HFFc6 (cell line): ENCODE measurements around the gene HTRA2. TPM values are rescaled to one million over a fixed set of nuclear protein-coding genes. Genes with fewer than 3 reads are reported as not detected.
A peak's percentile ranks its signal among the peaks of the same experiment; 100 is the strongest.

Experiments
- DNase-seq: peaks from one replicate; pipeline ENCODE4 v3.0.0-alpha.2; 2018
- H3K27ac Mint-ChIP-seq: 2 replicates; pipeline ENCODE4 v1.8.0; 2020; ENCODE audit warnings: mild to moderate bottlenecking, mixed read lengths
- H3K27me3 Mint-ChIP-seq: 2 replicates; pipeline ENCODE4 v1.8.0; 2021; ENCODE audit warnings: mild to moderate bottlenecking, moderate library complexity, mixed read lengths; ENCODE audit not compliant: insufficient read depth
- H3K36me3 Mint-ChIP-seq: 2 replicates; pipeline ENCODE4 v1.8.0; 2021; ENCODE audit warnings: low read depth, mixed read lengths
- H3K4me1 Mint-ChIP-seq: 2 replicates; pipeline ENCODE4 v1.8.0; 2020; ENCODE audit warnings: low read depth, mixed read lengths
- H3K4me3 Mint-ChIP-seq: 2 replicates; pipeline ENCODE4 v1.8.0; 2020; ENCODE audit warnings: mild to moderate bottlenecking, moderate library complexity, mixed read lengths
- H3K9me3 Mint-ChIP-seq: 2 replicates; pipeline ENCODE4 v1.8.0; 2020; ENCODE audit warnings: mild to moderate bottlenecking, mixed read lengths
- total RNA-seq, 6 experiments: library from RNA; stranded (reverse); fragmentation: NEBNext Ultra II Directional; extraction: Animal tissue kit (Norgen Biotek cat#: 25700); gene quantifications; 2 replicates in 1 of 6; 3 replicates in 5 of 6; pipeline ENCODE4 v1.2.3, GENCODE V29; 2021
- TF ChIP-seq, protein P1 (sequence below): fragments of 200-600 bp; sonication (generic); IDR thresholded peaks from 2 replicates; pipeline ENCODE4 v1.5.0; 2021; ENCODE audit warnings: antibody characterized with exemption, mild to moderate bottlenecking

The HTRA2 gene
- total RNA-seq, 6 experiments from 2014 or later = 29.7 to 43.3 (median 33.6) TPM

DNA sequence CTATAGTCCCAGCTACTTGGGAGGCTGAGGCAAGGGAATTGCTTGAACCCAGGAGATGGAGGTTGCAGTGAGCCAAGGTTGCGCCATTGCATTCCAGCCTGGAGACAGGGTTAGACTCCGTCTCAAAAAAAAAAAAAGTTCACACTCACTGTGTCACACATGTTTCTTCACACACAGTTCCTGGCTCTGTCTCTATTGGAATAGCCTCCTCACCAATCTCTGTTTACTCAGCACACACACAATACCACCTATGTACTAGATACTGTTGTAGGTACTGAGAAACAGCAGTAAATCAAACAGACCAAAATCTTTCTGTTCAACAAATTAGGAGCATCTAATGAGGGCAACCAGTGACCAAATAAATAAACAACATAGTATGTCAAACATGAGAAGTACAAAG lies 43.6 kb upstream of the HTRA2 start:
- Mint-ChIP-seq H3K4me3 (no peak overlapping the region), H3K9me3 (no peaks in the 10 kb centered on the region), H3K36me3 (peaks cover 29% of the 10 kb centered on the region), H3K4me1 (peaks cover 44% of the 10 kb centered on the region), H3K27me3 (peaks cover 1% of the 10 kb centered on the region; the same call in 1 of the 2 replicates), H3K27ac (peak overlapping the region; percentile 45)
- no peak for DNase-seq
- TF ChIP-seq, protein P1, sequence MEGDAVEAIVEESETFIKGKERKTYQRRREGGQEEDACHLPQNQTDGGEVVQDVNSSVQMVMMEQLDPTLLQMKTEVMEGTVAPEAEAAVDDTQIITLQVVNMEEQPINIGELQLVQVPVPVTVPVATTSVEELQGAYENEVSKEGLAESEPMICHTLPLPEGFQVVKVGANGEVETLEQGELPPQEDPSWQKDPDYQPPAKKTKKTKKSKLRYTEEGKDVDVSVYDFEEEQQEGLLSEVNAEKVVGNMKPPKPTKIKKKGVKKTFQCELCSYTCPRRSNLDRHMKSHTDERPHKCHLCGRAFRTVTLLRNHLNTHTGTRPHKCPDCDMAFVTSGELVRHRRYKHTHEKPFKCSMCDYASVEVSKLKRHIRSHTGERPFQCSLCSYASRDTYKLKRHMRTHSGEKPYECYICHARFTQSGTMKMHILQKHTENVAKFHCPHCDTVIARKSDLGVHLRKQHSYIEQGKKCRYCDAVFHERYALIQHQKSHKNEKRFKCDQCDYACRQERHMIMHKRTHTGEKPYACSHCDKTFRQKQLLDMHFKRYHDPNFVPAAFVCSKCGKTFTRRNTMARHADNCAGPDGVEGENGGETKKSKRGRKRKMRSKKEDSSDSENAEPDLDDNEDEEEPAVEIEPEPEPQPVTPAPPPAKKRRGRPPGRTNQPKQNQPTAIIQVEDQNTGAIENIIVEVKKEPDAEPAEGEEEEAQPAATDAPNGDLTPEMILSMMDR = no peak

DNA sequence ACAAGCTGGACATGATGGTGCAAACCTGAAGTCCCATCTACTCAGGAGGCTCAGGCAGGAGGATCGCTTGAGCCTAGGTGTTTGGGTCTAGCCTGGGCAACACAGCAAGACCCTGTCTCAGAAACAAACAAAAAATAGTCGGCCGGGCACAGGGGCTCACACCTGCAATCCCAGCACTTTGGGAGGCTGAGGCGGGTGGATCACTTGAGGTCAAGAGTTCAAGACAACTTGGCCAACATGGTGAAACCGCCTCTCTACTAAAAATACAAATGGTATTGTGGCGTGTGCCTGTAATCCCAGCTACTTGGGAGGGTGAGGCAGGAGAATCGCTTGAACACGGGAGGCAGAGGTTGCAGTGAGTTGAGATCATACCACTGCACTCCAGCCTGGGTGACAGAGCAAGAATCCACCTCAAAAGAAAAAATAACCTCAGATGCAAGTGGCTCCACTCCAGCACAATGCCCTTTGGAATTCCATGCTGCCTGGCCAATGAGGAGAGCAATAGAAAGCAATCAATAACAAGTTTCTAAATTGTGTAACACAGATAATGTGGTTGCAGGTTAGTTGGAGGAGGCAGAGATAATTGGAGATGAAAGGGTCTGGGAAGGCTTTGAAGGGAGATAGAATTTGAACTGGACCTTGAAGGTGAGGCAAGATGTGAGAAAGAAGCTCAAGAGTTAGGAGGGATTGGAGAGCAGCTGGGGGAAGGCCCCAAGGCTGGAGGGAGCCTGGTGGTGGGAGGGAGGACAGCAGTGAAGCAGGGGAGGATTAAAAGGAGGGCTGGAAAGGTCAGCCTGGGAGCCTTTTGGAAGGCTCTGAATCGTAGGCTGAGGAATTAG lies 40.9 kb upstream of the HTRA2 start:
- Mint-ChIP-seq H3K4me3 (peak overlapping the region; percentile 46; the same call in 1 of the 2 replicates), H3K4me1 (peaks cover 42% of the 10 kb centered on the region), H3K36me3 (peaks cover 41% of the 10 kb centered on the region), H3K27me3 (no peaks in the 10 kb centered on the region), H3K9me3 (no peaks in the 10 kb centered on the region), H3K27ac (peak overlapping the region; percentile 69)
- no peak for DNase-seq
- TF ChIP-seq, protein P1 = 0 out of 2 replicates have a peak, but pooled peaks have one; percentile 8

DNA sequence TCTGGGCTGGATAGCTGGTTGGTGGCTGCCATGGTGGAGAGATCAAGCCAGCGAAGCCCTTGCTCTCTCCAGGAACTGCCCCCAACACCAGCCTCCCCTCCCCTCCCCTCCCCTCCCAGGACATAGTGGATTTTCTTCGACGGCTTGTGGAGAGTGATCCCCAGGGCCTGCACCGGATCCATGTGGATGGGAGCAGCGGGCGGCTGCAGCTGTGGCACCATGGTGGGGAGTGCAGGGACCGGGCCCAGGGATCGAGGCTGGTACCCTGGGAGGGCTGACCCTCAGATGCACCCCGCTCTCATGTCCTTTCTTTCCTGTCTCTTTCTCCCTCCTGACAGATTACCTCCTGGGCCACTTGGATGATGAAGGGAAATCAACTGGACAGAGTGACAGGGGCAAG lies 39.8 kb upstream of the HTRA2 start:
- peaks cover 47% of the 10 kb centered on the region for H3K36me3 Mint-ChIP-seq

DNA sequence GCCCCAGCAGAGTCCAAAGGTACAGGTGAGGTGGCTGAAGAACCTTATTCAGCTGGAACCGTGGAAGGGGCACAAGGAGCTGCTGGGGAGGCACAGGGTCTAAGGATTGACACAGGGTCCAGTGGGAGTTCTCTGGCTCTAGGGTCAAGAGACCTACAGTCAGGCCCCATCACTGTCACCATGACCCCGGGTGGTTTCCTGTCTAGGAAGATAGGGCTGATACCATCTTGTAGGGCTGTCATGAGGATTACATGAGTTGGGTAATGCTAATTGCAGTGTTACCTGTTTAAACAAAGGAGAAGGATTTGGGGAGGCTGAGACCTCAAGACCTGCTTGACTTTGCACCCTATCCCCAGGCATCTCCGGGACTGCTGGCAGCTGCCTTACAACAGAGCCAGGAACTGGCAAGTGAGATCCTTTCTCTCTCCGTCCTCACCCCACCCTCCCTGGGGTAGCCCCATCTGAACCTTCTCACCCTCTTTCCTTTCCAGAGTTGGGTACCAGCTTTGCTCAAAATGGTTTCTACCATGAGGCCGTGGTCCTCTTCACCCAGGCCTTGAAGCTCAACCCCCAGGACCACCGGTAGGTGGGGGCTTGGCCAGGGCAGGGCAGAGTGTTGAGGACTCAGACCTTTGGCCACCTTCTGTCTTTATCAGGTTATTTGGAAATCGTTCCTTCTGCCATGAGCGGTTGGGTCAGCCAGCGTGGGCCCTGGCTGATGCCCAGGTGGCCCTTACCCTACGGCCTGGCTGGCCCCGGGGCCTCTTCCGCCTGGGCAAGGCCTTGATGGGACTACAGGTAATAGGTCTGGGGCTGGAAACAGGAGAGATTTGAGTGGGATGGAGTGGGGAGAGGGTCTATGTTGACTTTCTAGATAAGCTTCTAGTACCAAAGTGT lies 37.8 kb upstream of the HTRA2 start:
- no peak overlapping the region for H3K4me3 Mint-ChIP-seq
- peaks cover 1% of the 10 kb centered on the region; the same call in 1 of the 2 replicates for H3K27me3 Mint-ChIP-seq
- no peak for DNase-seq
- H3K4me1 Mint-ChIP-seq = peaks cover 37% of the 10 kb centered on the region
- peaks cover 38% of the 10 kb centered on the region for H3K36me3 Mint-ChIP-seq
- H3K9me3 Mint-ChIP-seq = no peaks in the 10 kb centered on the region
- TF ChIP-seq, protein P1 = no peak
- H3K27ac Mint-ChIP-seq = no peak overlapping the region

More for the DNA sequence above, 39.8 kb upstream of the HTRA2 start:
- H3K27ac Mint-ChIP-seq = no peak overlapping the region
- TF ChIP-seq, protein P1 = no peak
- H3K4me3 Mint-ChIP-seq = no peak overlapping the region
- DNase-seq = no peak
- H3K9me3 Mint-ChIP-seq = no peaks in the 10 kb centered on the region
- peaks cover 40% of the 10 kb centered on the region for H3K4me1 Mint-ChIP-seq
- H3K27me3 Mint-ChIP-seq = no peaks in the 10 kb centered on the region

DNA sequence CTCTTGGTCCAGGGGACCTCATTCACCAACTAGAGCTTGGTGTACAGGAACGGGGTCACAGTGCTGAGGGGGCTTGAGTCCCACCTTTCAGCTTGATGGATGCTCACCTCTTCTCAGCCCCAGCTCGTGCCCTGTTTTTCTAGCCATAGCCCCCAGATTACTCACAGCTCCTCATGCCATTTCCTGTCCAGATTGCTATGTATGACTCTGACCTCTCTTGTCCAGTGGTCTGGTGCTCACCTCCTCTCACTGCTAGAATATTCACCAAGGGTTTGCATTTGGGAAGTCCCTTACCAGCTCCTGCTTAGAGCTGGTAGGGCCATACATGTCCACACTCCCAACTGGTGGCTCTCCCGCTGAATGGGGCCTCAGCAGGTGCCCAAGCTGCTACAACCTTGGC lies 36.2 kb upstream of the HTRA2 start:
- Mint-ChIP-seq H3K27ac (peak overlapping the region; percentile 49), H3K9me3 (no peaks in the 10 kb centered on the region), H3K4me1 (peaks cover 31% of the 10 kb centered on the region), H3K27me3 (peaks cover 4% of the 10 kb centered on the region), H3K4me3 (no peak overlapping the region), H3K36me3 (peaks cover 34% of the 10 kb centered on the region)
- TF ChIP-seq, protein P1 = no peak
- no peak for DNase-seq
